Liver (tissue), 9 donors: ENCODE measurements around the gene DSTN. TPM values are rescaled to one million over a fixed set of nuclear protein-coding genes. Genes with fewer than 3 reads are reported as not detected.

Experiments
- DNase-seq: peaks from one replicate; pipeline ENCODE4 v3.0.0-alpha.2; 2017; ENCODE audit warnings: low spot score
- H3K27ac ChIP-seq, 2 donors: one replicate each; pipeline ENCODE4 v1.7.0; 2013; ENCODE audit warnings: inconsistent platforms in 2 of 2, low read length in 2 of 2, control low read depth in 1 of 2, low read depth in 1 of 2, mild to moderate bottlenecking in 1 of 2
- H3K27me3 ChIP-seq, 4 donors: one replicate each; pipeline versions ENCODE4 v1.6.1 to v1.7.0; 2013; ENCODE audit warnings: low read length in 3 of 4, inconsistent platforms in 1 of 4, mild to moderate bottlenecking in 1 of 4, moderate library complexity in 1 of 4; ENCODE audit not compliant: control insufficient read depth in 4 of 4, insufficient read depth in 4 of 4
- H3K36me3 ChIP-seq, 4 donors: one replicate each; pipeline versions ENCODE4 v1.6.1 to v1.7.0; 2013; ENCODE audit warnings: low read length in 3 of 4, mild to moderate bottlenecking in 3 of 4, low read depth in 1 of 4, moderate library complexity in 1 of 4; ENCODE audit not compliant: control insufficient read depth in 4 of 4, insufficient read depth in 3 of 4
- H3K4me1 ChIP-seq, 4 donors: one replicate each; pipeline versions ENCODE4 v1.6.1 to v1.7.0; 2013; ENCODE audit warnings: low read length in 3 of 4, mild to moderate bottlenecking in 3 of 4, moderate library complexity in 1 of 4; ENCODE audit not compliant: control insufficient read depth in 4 of 4, insufficient read depth in 4 of 4
- H3K4me3 ChIP-seq, 3 donors: one replicate each; pipeline versions ENCODE4 v1.6.1 to v1.7.0; 2013; ENCODE audit warnings: low read length in 3 of 3, control low read depth in 1 of 3, low read depth in 1 of 3, mild to moderate bottlenecking in 1 of 3
- H3K9ac ChIP-seq, 2 donors: one replicate each; pipeline ENCODE4 v1.7.0; 2013; ENCODE audit warnings: low read length in 2 of 2, mild to moderate bottlenecking in 2 of 2, moderate library complexity in 2 of 2, control low read depth in 1 of 2, low read depth in 1 of 2
- H3K9me3 ChIP-seq, 4 donors: one replicate each; pipeline versions ENCODE4 v1.6.1 to v1.7.0; 2013; ENCODE audit warnings: low read length in 3 of 4; ENCODE audit not compliant: control insufficient read depth in 4 of 4
- EGR1 ChIP-seq, 2 donors: IDR thresholded peaks; 2 replicates each; pipeline ENCODE4 v1.6.1; 2016 to 2018; ENCODE audit warnings: antibody characterized with exemption in 2 of 2, low read depth in 2 of 2
- FOXA1 ChIP-seq: IDR thresholded peaks from 2 replicates; pipeline ENCODE4 v1.6.1; 2016; ENCODE audit warnings: antibody characterized with exemption
- FOXA2 ChIP-seq: IDR thresholded peaks from 2 replicates; pipeline ENCODE4 v1.6.1; 2016; ENCODE audit warnings: antibody characterized with exemption
- GABPA ChIP-seq, 2 donors: IDR thresholded peaks in 1 of 2; conservative IDR thresholded peaks in 1 of 2; 2 replicates each; pipeline ENCODE4 v1.6.1; 2016; ENCODE audit warnings: antibody characterized with exemption in 2 of 2, mild to moderate bottlenecking in 1 of 2, moderate library complexity in 1 of 2
- HNF4G ChIP-seq: IDR thresholded peaks from 2 replicates; pipeline ENCODE4 v1.6.1; 2016; ENCODE audit warnings: antibody characterized with exemption
- JUND ChIP-seq, 2 donors: IDR thresholded peaks; 2 replicates each; pipeline ENCODE4 v1.6.1; 2016; ENCODE audit warnings: antibody characterized with exemption in 2 of 2
- NR2F2 ChIP-seq: IDR thresholded peaks from 2 replicates; pipeline ENCODE4 v1.6.1; 2016; ENCODE audit warnings: antibody characterized with exemption
- RAD21 ChIP-seq, 2 donors: IDR thresholded peaks; 2 replicates each; pipeline ENCODE4 v1.6.1; 2016; ENCODE audit warnings: antibody characterized with exemption in 2 of 2, mild to moderate bottlenecking in 2 of 2
- SP1 ChIP-seq: IDR thresholded peaks from 2 replicates; pipeline ENCODE4 v1.6.1; 2018; ENCODE audit warnings: antibody characterized with exemption, mild to moderate bottlenecking
- TAF1 ChIP-seq: conservative IDR thresholded peaks from 2 replicates; pipeline ENCODE4 v1.6.1; 2016; ENCODE audit warnings: antibody characterized with exemption, mild to moderate bottlenecking
- YY1 ChIP-seq: IDR thresholded peaks from 2 replicates; pipeline ENCODE4 v1.6.1; 2016; ENCODE audit warnings: antibody characterized with exemption, mild to moderate bottlenecking
- ZBTB33 ChIP-seq: IDR thresholded peaks from 2 replicates; pipeline ENCODE4 v1.6.1; 2016; ENCODE audit warnings: antibody characterized with exemption
- WGBS: extraction: QIAGEN DNeasy Blood & Tissue Kit; methylation state at CpG from one replicate; pipeline ENCODE4 v1.1.7; 2013; 5-methylcytosine and 5-hydroxymethylcytosine counted together
- polyA plus RNA-seq, 2 donors: library from polyadenylated mRNA; stranded (reverse) in 1 of 2; unstranded in 1 of 2; fragments of 200-250 nt in 1 of 2; fragments of >200 nt in 1 of 2; fragmentation: Nextera tagmentation in 1 of 2; extraction: Ambion mirVana in 1 of 2; gene quantifications; one replicate each; pipeline versions ENCODE4 v1.2.1 to v1.2.3, GENCODE V29; 2013 to 2015
- total RNA-seq, 2 donors: library from RNA; depleted of rRNA; stranded (reverse); fragments of >200 nt; gene quantifications; one replicate each; pipeline ENCODE4 v1.2.3, GENCODE V29; 2014
- TF ChIP-seq, protein P1 (sequence below): IDR thresholded peaks from 2 replicates; pipeline ENCODE4 v1.6.1; 2016; ENCODE audit warnings: antibody characterized with exemption
- TF ChIP-seq, protein P2 (sequence below): fragments of 150-350 bp; IDR thresholded peaks from 2 replicates; pipeline ENCODE4 v1.5.1; 2017; ENCODE audit warnings: improper control_type of control experiment, low read depth, low read length; ENCODE audit not compliant: missing input control
- TF ChIP-seq, protein P3 (sequence below): IDR thresholded peaks from 2 replicates; pipeline ENCODE4 v1.6.1; 2016; ENCODE audit warnings: antibody characterized with exemption, mild to moderate bottlenecking
- TF ChIP-seq, protein P4 (sequence below): IDR thresholded peaks from 2 replicates; pipeline ENCODE4 v1.6.1; 2016; ENCODE audit warnings: antibody characterized with exemption
- donor health status: healthy.
- donor health status: healthy.
- donor health status: healthy.
- donor health status: healthy.
- donor health status: healthy.

Gene DSTN
- total and polyA plus RNA-seq, 4 donors, result 39.9 to 137 (median 108) TPM

- TF ChIP-seq ZBTB33 (no peak), YY1 (no peak), FOXA2 (no peak), NR2F2 (no peak)
Measured at GRCh38 chr20:17620371-17621228, 50.7 kb downstream of the DSTN start (continued).

GRCh38 chr20:17621229-17621968 lies 51.5 kb downstream of the DSTN start:
- peak; percentile 17 for DNase-seq
- Histone ChIP-seq H3K27me3 (no peaks in the 10 kb centered on the region), H3K4me3 (no peak overlapping the region), H3K4me1 (peaks cover 0 to 2% (median 0%) of the 10 kb centered on the region in 4 donors), H3K36me3 (peaks cover 42 to 100% (median 79%) of the 10 kb centered on the region in 4 donors), H3K9me3 (no peaks in the 10 kb centered on the region), H3K9ac (no peak overlapping the region), H3K27ac (no peak overlapping the region)
- WGBS, result 91% methylated on average over 24 of the region's 24 CpGs
- no peak for TF ChIP-seq FOXA2
- no peak for TF ChIP-seq ZBTB33
- TF ChIP-seq NR2F2, result no peak
- TF ChIP-seq GABPA (IDR thresholded peaks at IDR 0.05 in 1 of 2, conservative IDR thresholded peaks at IDR 0.05 in 1 of 2), result no peak
- TF ChIP-seq, protein P1, sequence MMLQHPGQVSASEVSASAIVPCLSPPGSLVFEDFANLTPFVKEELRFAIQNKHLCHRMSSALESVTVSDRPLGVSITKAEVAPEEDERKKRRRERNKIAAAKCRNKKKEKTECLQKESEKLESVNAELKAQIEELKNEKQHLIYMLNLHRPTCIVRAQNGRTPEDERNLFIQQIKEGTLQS, result no peak
- no peak for TF ChIP-seq RAD21 (IDR thresholded peaks at IDR 0.05)
- TF ChIP-seq, protein P2, sequence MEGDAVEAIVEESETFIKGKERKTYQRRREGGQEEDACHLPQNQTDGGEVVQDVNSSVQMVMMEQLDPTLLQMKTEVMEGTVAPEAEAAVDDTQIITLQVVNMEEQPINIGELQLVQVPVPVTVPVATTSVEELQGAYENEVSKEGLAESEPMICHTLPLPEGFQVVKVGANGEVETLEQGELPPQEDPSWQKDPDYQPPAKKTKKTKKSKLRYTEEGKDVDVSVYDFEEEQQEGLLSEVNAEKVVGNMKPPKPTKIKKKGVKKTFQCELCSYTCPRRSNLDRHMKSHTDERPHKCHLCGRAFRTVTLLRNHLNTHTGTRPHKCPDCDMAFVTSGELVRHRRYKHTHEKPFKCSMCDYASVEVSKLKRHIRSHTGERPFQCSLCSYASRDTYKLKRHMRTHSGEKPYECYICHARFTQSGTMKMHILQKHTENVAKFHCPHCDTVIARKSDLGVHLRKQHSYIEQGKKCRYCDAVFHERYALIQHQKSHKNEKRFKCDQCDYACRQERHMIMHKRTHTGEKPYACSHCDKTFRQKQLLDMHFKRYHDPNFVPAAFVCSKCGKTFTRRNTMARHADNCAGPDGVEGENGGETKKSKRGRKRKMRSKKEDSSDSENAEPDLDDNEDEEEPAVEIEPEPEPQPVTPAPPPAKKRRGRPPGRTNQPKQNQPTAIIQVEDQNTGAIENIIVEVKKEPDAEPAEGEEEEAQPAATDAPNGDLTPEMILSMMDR, result no peak
- TF ChIP-seq JUND (IDR thresholded peaks at IDR 0.05), result no peak
- TF ChIP-seq FOXA1, result no peak
- TF ChIP-seq, protein P3, sequence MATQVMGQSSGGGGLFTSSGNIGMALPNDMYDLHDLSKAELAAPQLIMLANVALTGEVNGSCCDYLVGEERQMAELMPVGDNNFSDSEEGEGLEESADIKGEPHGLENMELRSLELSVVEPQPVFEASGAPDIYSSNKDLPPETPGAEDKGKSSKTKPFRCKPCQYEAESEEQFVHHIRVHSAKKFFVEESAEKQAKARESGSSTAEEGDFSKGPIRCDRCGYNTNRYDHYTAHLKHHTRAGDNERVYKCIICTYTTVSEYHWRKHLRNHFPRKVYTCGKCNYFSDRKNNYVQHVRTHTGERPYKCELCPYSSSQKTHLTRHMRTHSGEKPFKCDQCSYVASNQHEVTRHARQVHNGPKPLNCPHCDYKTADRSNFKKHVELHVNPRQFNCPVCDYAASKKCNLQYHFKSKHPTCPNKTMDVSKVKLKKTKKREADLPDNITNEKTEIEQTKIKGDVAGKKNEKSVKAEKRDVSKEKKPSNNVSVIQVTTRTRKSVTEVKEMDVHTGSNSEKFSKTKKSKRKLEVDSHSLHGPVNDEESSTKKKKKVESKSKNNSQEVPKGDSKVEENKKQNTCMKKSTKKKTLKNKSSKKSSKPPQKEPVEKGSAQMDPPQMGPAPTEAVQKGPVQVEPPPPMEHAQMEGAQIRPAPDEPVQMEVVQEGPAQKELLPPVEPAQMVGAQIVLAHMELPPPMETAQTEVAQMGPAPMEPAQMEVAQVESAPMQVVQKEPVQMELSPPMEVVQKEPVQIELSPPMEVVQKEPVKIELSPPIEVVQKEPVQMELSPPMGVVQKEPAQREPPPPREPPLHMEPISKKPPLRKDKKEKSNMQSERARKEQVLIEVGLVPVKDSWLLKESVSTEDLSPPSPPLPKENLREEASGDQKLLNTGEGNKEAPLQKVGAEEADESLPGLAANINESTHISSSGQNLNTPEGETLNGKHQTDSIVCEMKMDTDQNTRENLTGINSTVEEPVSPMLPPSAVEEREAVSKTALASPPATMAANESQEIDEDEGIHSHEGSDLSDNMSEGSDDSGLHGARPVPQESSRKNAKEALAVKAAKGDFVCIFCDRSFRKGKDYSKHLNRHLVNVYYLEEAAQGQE, result no peak
- no peak for TF ChIP-seq HNF4G
- no peak for TF ChIP-seq YY1
- TF ChIP-seq, protein P4, sequence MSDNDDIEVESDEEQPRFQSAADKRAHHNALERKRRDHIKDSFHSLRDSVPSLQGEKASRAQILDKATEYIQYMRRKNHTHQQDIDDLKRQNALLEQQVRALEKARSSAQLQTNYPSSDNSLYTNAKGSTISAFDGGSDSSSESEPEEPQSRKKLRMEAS, result no peak
- no peak for TF ChIP-seq EGR1 (IDR thresholded peaks at IDR 0.05; ENCODE audit: low read depth in 2 of 2)
- no peak for TF ChIP-seq SP1
- no peak for TF ChIP-seq TAF1
